BE2C (cell line): ENCODE results near the gene P3H4.
"Not testable (repeated sequence)": the region's sequence is repeated elsewhere in the genome, so short reads cannot be mapped to it uniquely, and the experiment has no call there.

Experiments
- DNase-seq: peaks from one replicate; pipeline ENCODE4 v3.0.0-alpha.2; 2020
- H3K27me3 ChIP-seq: fragments of 250-450 bp; sonication (Bioruptor Pico); 2 replicates; pipeline ENCODE4 v1.5.1; 2020; ENCODE audit warnings: mild to moderate bottlenecking
- H3K36me3 ChIP-seq: fragments of 250-450 bp; sonication (Bioruptor Pico); 2 replicates; pipeline ENCODE4 v1.5.1; 2020; ENCODE audit warnings: mild to moderate bottlenecking
- H3K4me1 ChIP-seq: fragments of 250-450 bp; sonication (Bioruptor Pico); 2 replicates; pipeline ENCODE4 v1.5.1; 2020
- H3K4me3 ChIP-seq: 2 replicates; pipeline ENCODE4 v1.5.1; 2011; ENCODE audit warnings: low read depth, low read length
- H3K9me3 ChIP-seq: fragments of 250-450 bp; sonication (Bioruptor Pico); 2 replicates; pipeline ENCODE4 v1.5.1; 2020
- CTCF ChIP-seq: IDR thresholded peaks from 2 replicates; pipeline ENCODE4 v1.5.1; 2012; ENCODE audit warnings: mild to moderate bottlenecking, low read depth, low read length

P3H4 gene

GRCh38 chr17:41777574-41778188, 34.1 kb downstream of the P3H4 start:
- peaks cover 26% of the 10 kb centered on the region for H3K4me1 ChIP-seq
- no peak overlapping the region for H3K4me3 ChIP-seq
- no peak for DNase-seq
- TF ChIP-seq CTCF = no peak
- no peaks in the 10 kb centered on the region for H3K36me3 ChIP-seq
- H3K9me3 ChIP-seq = no peaks in the 10 kb centered on the region
- no peaks in the 10 kb centered on the region for H3K27me3 ChIP-seq

GRCh38 chr17:41777157-41777573, 34.6 kb downstream of the P3H4 start:
- Histone ChIP-seq H3K36me3 (no peaks in the 10 kb centered on the region), H3K4me1 (peaks cover 26% of the 10 kb centered on the region), H3K9me3 (no peaks in the 10 kb centered on the region), H3K4me3 (no peak overlapping the region), H3K27me3 (no peaks in the 10 kb centered on the region)
- peak; percentile 52 for TF ChIP-seq CTCF
- DNase-seq = peak; percentile 81

- not testable (repeated sequence) for DNase-seq, H3K36me3 ChIP-seq, H3K9me3 ChIP-seq, H3K4me3 ChIP-seq, H3K27me3 ChIP-seq
- H3K4me1 ChIP-seq = peaks cover 22% of the 10 kb centered on the region
Measured at GRCh38 chr17:41776262-41776900, 35.4 kb downstream of the P3H4 start.

GRCh38 chr17:41775394-41776226, 36.1 kb downstream of the P3H4 start:
- no peaks in the 10 kb centered on the region for H3K27me3 ChIP-seq
- no peak for TF ChIP-seq CTCF
- H3K4me3 ChIP-seq = no peak overlapping the region
- no peak for DNase-seq
- no peaks in the 10 kb centered on the region for H3K9me3 ChIP-seq
- peaks cover 21% of the 10 kb centered on the region for H3K4me1 ChIP-seq
- H3K36me3 ChIP-seq = peaks cover 6% of the 10 kb centered on the region

GRCh38 chr17:41773731-41774193, 38.0 kb downstream of the P3H4 start:
- H3K36me3 ChIP-seq = peaks cover 11% of the 10 kb centered on the region
- peaks cover 21% of the 10 kb centered on the region for H3K4me1 ChIP-seq
- no peak overlapping the region for H3K4me3 ChIP-seq

GRCh38 chr17:41773190-41773588, 38.6 kb downstream of the P3H4 start:
- no peak for TF ChIP-seq CTCF
- Histone ChIP-seq H3K4me1 (peaks cover 21% of the 10 kb centered on the region), H3K27me3 (no peaks in the 10 kb centered on the region), H3K9me3 (no peaks in the 10 kb centered on the region), H3K36me3 (peaks cover 11% of the 10 kb centered on the region), H3K4me3 (no peak overlapping the region)
- DNase-seq = peak; percentile 81

More at GRCh38 chr17:41773731-41774193, 38.0 kb downstream of the P3H4 start:
- no peak for DNase-seq
- H3K27me3 ChIP-seq = no peaks in the 10 kb centered on the region
- TF ChIP-seq CTCF = no peak
- H3K9me3 ChIP-seq = no peaks in the 10 kb centered on the region
